Glutamatergic neuron (in vitro differentiated cells): ENCODE data around the gene TMEM240. TPM values are rescaled to one million over a fixed set of nuclear protein-coding genes. Genes with fewer than 3 reads are reported as not detected.

Source experiments
- DNase-seq: peaks from one replicate; pipeline ENCODE4 v3.0.0; 2022
- H3K27ac Mint-ChIP-seq: one replicate; pipeline ENCODE4 v1.8.0; 2020; ENCODE audit warnings: mild to moderate bottlenecking, mixed read lengths, inconsistent platforms; ENCODE audit not compliant: unreplicated experiment
- H3K27me3 Mint-ChIP-seq: one replicate; pipeline ENCODE4 v1.8.0; 2020; ENCODE audit warnings: mild to moderate bottlenecking, moderate library complexity, mixed read lengths, inconsistent platforms; ENCODE audit not compliant: unreplicated experiment
- H3K36me3 Mint-ChIP-seq: one replicate; pipeline ENCODE4 v1.8.0; 2020; ENCODE audit warnings: mild to moderate bottlenecking, mixed read lengths, inconsistent platforms; ENCODE audit not compliant: unreplicated experiment
- H3K4me1 Mint-ChIP-seq: one replicate; pipeline ENCODE4 v1.8.0; 2020; ENCODE audit warnings: mild to moderate bottlenecking, low read depth, mixed read lengths, inconsistent platforms; ENCODE audit not compliant: unreplicated experiment
- H3K4me3 Mint-ChIP-seq: one replicate; pipeline ENCODE4 v1.8.0; 2020; ENCODE audit warnings: mild to moderate bottlenecking, mixed read lengths, inconsistent platforms; ENCODE audit not compliant: unreplicated experiment
- H3K9me3 Mint-ChIP-seq: one replicate; pipeline ENCODE4 v1.8.0; 2020; ENCODE audit warnings: mild to moderate bottlenecking, moderate library complexity, mixed read lengths, inconsistent platforms; ENCODE audit not compliant: unreplicated experiment
- total RNA-seq: library from RNA; stranded (reverse); fragmentation: NEBNext Ultra II Directional; extraction: Animal tissue kit (Norgen Biotek cat#: 25700); gene quantifications from one replicate; pipeline ENCODE4 v1.2.1, GENCODE V29; 2021; ENCODE audit not compliant: unreplicated experiment
- TF ChIP-seq, protein P1 (sequence below): fragments of 200-600 bp; sonication (generic); IDR thresholded peaks from one replicate; pipeline ENCODE4 v1.5.0; 2021; ENCODE audit not compliant: partially characterized antibody, unreplicated experiment

The TMEM240 gene
- total RNA-seq, 1 donor from 2014 or later = 24.4 TPM

DNA sequence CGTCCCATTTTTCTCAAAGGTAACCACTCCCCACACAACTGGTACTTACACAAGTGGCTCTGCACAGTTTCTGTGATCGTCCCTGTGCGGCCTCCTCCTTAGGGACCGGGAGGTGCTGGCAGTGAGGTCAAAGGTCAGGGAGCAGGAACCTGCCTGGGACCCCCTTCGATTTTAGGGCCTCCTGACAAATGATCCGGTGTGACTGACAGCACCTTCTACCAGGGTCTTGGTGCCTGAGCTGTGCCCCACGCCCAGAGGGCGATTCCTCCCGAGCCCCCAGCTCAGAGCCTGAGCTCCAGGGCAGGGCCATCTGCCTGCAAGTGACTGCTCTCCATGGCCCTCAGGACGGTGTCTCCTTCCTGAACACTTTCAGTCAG lies 11.8 kb upstream of the TMEM240 start:
- Mint-ChIP-seq H3K27ac (peak overlapping the region; percentile 94), H3K27me3 (peaks cover 5% of the 10 kb centered on the region), H3K4me1 (peaks cover 24% of the 10 kb centered on the region), H3K4me3 (peak overlapping the region; percentile 74), H3K36me3 (no peaks in the 10 kb centered on the region), H3K9me3 (peaks cover 5% of the 10 kb centered on the region)
- no peak for DNase-seq
- TF ChIP-seq, protein P1, sequence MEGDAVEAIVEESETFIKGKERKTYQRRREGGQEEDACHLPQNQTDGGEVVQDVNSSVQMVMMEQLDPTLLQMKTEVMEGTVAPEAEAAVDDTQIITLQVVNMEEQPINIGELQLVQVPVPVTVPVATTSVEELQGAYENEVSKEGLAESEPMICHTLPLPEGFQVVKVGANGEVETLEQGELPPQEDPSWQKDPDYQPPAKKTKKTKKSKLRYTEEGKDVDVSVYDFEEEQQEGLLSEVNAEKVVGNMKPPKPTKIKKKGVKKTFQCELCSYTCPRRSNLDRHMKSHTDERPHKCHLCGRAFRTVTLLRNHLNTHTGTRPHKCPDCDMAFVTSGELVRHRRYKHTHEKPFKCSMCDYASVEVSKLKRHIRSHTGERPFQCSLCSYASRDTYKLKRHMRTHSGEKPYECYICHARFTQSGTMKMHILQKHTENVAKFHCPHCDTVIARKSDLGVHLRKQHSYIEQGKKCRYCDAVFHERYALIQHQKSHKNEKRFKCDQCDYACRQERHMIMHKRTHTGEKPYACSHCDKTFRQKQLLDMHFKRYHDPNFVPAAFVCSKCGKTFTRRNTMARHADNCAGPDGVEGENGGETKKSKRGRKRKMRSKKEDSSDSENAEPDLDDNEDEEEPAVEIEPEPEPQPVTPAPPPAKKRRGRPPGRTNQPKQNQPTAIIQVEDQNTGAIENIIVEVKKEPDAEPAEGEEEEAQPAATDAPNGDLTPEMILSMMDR = no peak

- TF ChIP-seq, protein P1 = no peak
- no peaks in the 10 kb centered on the region for H3K36me3 Mint-ChIP-seq
- peak overlapping the region; percentile 94 for H3K27ac Mint-ChIP-seq
- H3K4me1 Mint-ChIP-seq = peaks cover 24% of the 10 kb centered on the region
- peaks cover 5% of the 10 kb centered on the region for H3K27me3 Mint-ChIP-seq
- H3K4me3 Mint-ChIP-seq = peak overlapping the region; percentile 74
- peaks cover 5% of the 10 kb centered on the region for H3K9me3 Mint-ChIP-seq
- DNase-seq = no peak
These were observed 11.3 kb upstream of the TMEM240 start for GRCh38 chr1:1551524-1552262.

- H3K9me3 Mint-ChIP-seq = peaks cover 5% of the 10 kb centered on the region
- peak; percentile 62 for DNase-seq
- TF ChIP-seq, protein P1 = peak; percentile 67
- no peaks in the 10 kb centered on the region for H3K36me3 Mint-ChIP-seq
- peaks cover 24% of the 10 kb centered on the region for H3K4me1 Mint-ChIP-seq
- peaks cover 5% of the 10 kb centered on the region for H3K27me3 Mint-ChIP-seq
- peak overlapping the region; percentile 94 for H3K27ac Mint-ChIP-seq
- H3K4me3 Mint-ChIP-seq = peak overlapping the region; percentile 49
These were observed 10.4 kb upstream of the TMEM240 start for GRCh38 chr1:1550591-1551432.

- Mint-ChIP-seq H3K9me3 (peaks cover 5% of the 10 kb centered on the region), H3K36me3 (no peaks in the 10 kb centered on the region), H3K4me3 (no peak overlapping the region), H3K4me1 (peaks cover 22% of the 10 kb centered on the region), H3K27ac (peak overlapping the region; percentile 38), H3K27me3 (peaks cover 5% of the 10 kb centered on the region)
- TF ChIP-seq, protein P1 = no peak
- no peak for DNase-seq
These were observed 9.7 kb upstream of the TMEM240 start for GRCh38 chr1:1550087-1550486.

GRCh38 chr1:1548591-1548990 lies 8.2 kb upstream of the TMEM240 start:
- H3K4me3 Mint-ChIP-seq = no peak overlapping the region
- no peak overlapping the region for H3K27ac Mint-ChIP-seq

More at GRCh38 chr1:1548591-1548990, 8.2 kb upstream of the TMEM240 start:
- Mint-ChIP-seq H3K27me3 (peaks cover 6% of the 10 kb centered on the region), H3K4me1 (peaks cover 18% of the 10 kb centered on the region), H3K36me3 (no peaks in the 10 kb centered on the region), H3K9me3 (peaks cover 5% of the 10 kb centered on the region)
- TF ChIP-seq, protein P1 = no peak
- DNase-seq = no peak
